HUDEP-2 (cell line): Measurements from ENCODE around the gene TINAGL1.

Experiments used
- DNase-seq, 76 experiments: peaks; one replicate each; lab custom pipeline; 2025; ENCODE audit not compliant: unreplicated experiment in 76 of 76; lab: John Stamatoyannopoulos, UW

Gene TINAGL1

GRCh38 chr1:31600641-31601040 is 24.3 kb downstream of the TINAGL1 start:
- DNase-seq = no peak

- no peak for DNase-seq
Observed at GRCh38 chr1:31602081-31602480, 25.8 kb downstream of the TINAGL1 start.

- no peak for DNase-seq
Observed at GRCh38 chr1:31605908-31606427, 29.7 kb downstream of the TINAGL1 start.

- no peak for DNase-seq
Observed at GRCh38 chr1:31607360-31607759, 31.0 kb downstream of the TINAGL1 start.

GRCh38 chr1:31609514-31610118 is 33.3 kb downstream of the TINAGL1 start:
- no peak for DNase-seq

GRCh38 chr1:31614414-31615005 is 38.2 kb downstream of the TINAGL1 start:
- DNase-seq = no peak

- DNase-seq = no peak
Observed at GRCh38 chr1:31615414-31615813, 39.1 kb downstream of the TINAGL1 start.

GRCh38 chr1:31615939-31616338 is 39.6 kb downstream of the TINAGL1 start:
- no peak for DNase-seq

GRCh38 chr1:31617218-31617915 is 41.1 kb downstream of the TINAGL1 start, which contains the start of gene HCRTR1:
Gene HCRTR1 (plus strand): TSS chr1:31617689. CDS start chr1:31619193, 1,504 bp downstream.
- no peak for DNase-seq

GRCh38 chr1:31617916-31618746 is 41.8 kb downstream of the TINAGL1 start:
- peak in 1 of 76 experiments; percentile 9 for DNase-seq

GRCh38 chr1:31618916-31619846 is 42.9 kb downstream of the TINAGL1 start:
- DNase-seq = no peak

- no peak for DNase-seq
Observed at GRCh38 chr1:31620631-31621497, 44.5 kb downstream of the TINAGL1 start.

- DNase-seq = no peak
Observed at GRCh38 chr1:31621498-31621820, 45.1 kb downstream of the TINAGL1 start.

- DNase-seq = no peak
Observed at GRCh38 chr1:31621847-31622730, 45.8 kb downstream of the TINAGL1 start.

GRCh38 chr1:31623365-31623764 is 47.0 kb downstream of the TINAGL1 start:
- DNase-seq = no peak

- DNase-seq = no peak
Observed at GRCh38 chr1:31624309-31624708, 48.0 kb downstream of the TINAGL1 start.

GRCh38 chr1:31624731-31625514 is 48.6 kb downstream of the TINAGL1 start:
- no peak for DNase-seq
